A549 (cell line): ENCODE data around the gene DOCK10. TPM values are rescaled to one million over a fixed set of nuclear protein-coding genes. Genes with fewer than 3 reads are reported as not detected.

ENCODE experiments used
- ATAC-seq, 2 experiments: fragments of 200-7000 bp in 1 of 2; fragments of >200 bp in 1 of 2; cut with Nextera tagmentation in 1 of 2; cut with Tn5 transposase in 1 of 2; 3 replicates each; pipeline versions ENCODE4 v1.8.0 to v1.9.1; 2018 to 2020; ENCODE audit warnings: mild to moderate bottlenecking in 1 of 2, moderate library complexity in 1 of 2
- CTCF ChIA-PET: fragments of 300-600 bp; sonication (Branson Sonifier 250); formaldehyde crosslinking; extraction: SDS; loops from one replicate; lab custom pipeline; 2021; ENCODE audit warnings: antibody characterized with exemption, inconsistent platforms; lab: Yijun Ruan, JAX
- POLR2A ChIA-PET: fragments of 350-600 bp; formaldehyde crosslinking; extraction: SDS; loops from one replicate; lab custom pipeline; 2021; ENCODE audit warnings: antibody characterized with exemption, inconsistent platforms; lab: Yijun Ruan, JAX
- DNase-seq, 2 experiments: peaks; one replicate each; pipeline versions ENCODE4 v3.0.0 to v3.0.0-alpha.2; 2011 to 2016; ENCODE audit warnings: low read depth in 1 of 2, low spot score in 1 of 2
- FAIRE-seq: peaks from 2 replicates; lab custom pipeline; 2011; peaks lifted over from hg19 to GRCh38; lab: Jason Lieb, UNC
- H3K27ac ChIP-seq, 2 experiments: fragments of >200 bp; sonication (Bioruptor Twin); formaldehyde crosslinking; 3 replicates each; pipeline ENCODE4 v1.5.1; 2016 to 2017
- H3K4me1 ChIP-seq: fragments of >200 bp; sonication (Bioruptor Twin); formaldehyde crosslinking; 3 replicates; pipeline ENCODE4 v1.6.1; 2016
- H3K4me2 ChIP-seq: fragments of >200 bp; sonication (Bioruptor Twin); formaldehyde crosslinking; 3 replicates; pipeline ENCODE4 v1.6.1; 2016
- H3K4me3 ChIP-seq: fragments of >200 bp; sonication (Bioruptor Twin); formaldehyde crosslinking; 3 replicates; pipeline ENCODE4 v1.5.1; 2016
- H3K9me3 ChIP-seq: fragments of >200 bp; sonication (Bioruptor Twin); formaldehyde crosslinking; 3 replicates; pipeline ENCODE4 v1.6.1; 2016
- BCL3 ChIP-seq: fragments of >200 bp; sonication (Bioruptor Twin); formaldehyde crosslinking; IDR thresholded peaks from 3 replicates; pipeline ENCODE4 v1.6.1; 2016
- CBX2 ChIP-seq: fragments of 200-600 bp; sonication (generic); IDR thresholded peaks from 2 replicates; pipeline ENCODE4 v1.6.1; 2016; ENCODE audit warnings: low read depth, mild to moderate bottlenecking, borderline replicate concordance
- CBX8 ChIP-seq: fragments of 200-600 bp; sonication (generic); IDR thresholded peaks from 2 replicates; pipeline ENCODE4 v1.6.1; 2016
- CHD2 ChIP-seq: fragments of 150-350 bp; IDR thresholded peaks from 2 replicates; pipeline ENCODE4 v1.6.1; 2014; ENCODE audit warnings: low read length; ENCODE audit not compliant: partially characterized antibody
- CHD4 ChIP-seq: fragments of 200-600 bp; sonication (generic); IDR thresholded peaks from 2 replicates; pipeline ENCODE4 v1.6.1; 2016; ENCODE audit warnings: antibody characterized with exemption, mild to moderate bottlenecking, borderline replicate concordance
- EHF ChIP-seq: fragments of 250-450 bp; sonication (Bioruptor Pico); IDR thresholded peaks from 2 replicates; pipeline ENCODE4 v1.5.0; 2020; ENCODE audit warnings: mild to moderate bottlenecking
- EHMT2 ChIP-seq: fragments of 200-600 bp; sonication (generic); IDR thresholded peaks from 2 replicates; pipeline ENCODE4 v1.6.1; 2016; ENCODE audit warnings: antibody characterized with exemption, low read depth, mild to moderate bottlenecking, moderate library complexity
- ELK1 ChIP-seq: fragments of 150-350 bp; IDR thresholded peaks from 2 replicates; pipeline ENCODE4 v1.6.1; 2014; ENCODE audit warnings: low read depth, mild to moderate bottlenecking, low read length
- HMGXB4 ChIP-seq: fragments of 250-450 bp; sonication (Bioruptor Pico); IDR thresholded peaks from 2 replicates; pipeline ENCODE4 v1.5.0; 2021; ENCODE audit warnings: mild to moderate bottlenecking, moderate library complexity, borderline replicate concordance
- NPAS2 ChIP-seq: fragments of 250-450 bp; sonication (Bioruptor Pico); IDR thresholded peaks from 2 replicates; pipeline ENCODE4 v1.8.0; 2022; ENCODE audit warnings: mild to moderate bottlenecking, moderate library complexity, borderline replicate concordance
- PHF8 ChIP-seq: fragments of 200-600 bp; sonication (generic); IDR thresholded peaks from 2 replicates; pipeline ENCODE4 v1.6.1; 2016; ENCODE audit warnings: low read depth, mild to moderate bottlenecking, antibody characterized with exemption, moderate library complexity, borderline replicate concordance
- SMC3 ChIP-seq: fragments of >200 bp; sonication (Bioruptor Twin); formaldehyde crosslinking; IDR thresholded peaks from 3 replicates; pipeline ENCODE4 v1.6.1; 2018; ENCODE audit warnings: inconsistent platforms
- WGBS: methylation state at CpG from one replicate; pipeline ENCODE4 v1.1.6; 2017; ENCODE audit errors: missing lambda C conversion rate; 5-methylcytosine and 5-hydroxymethylcytosine counted together
- polyA plus RNA-seq, 4 experiments: library from polyadenylated mRNA; depleted of rRNA in 3 of 4; stranded (reverse); fragments of >200 nt; fragmentation: RNase III in 1 of 4; extraction: RNeasy Plus Mini Kit Qiagen cat#74134 plus additional on column Dnase treatment in 1 of 4; gene quantifications; 2 replicates in 3 of 4; 3 replicates in 1 of 4; pipeline ENCODE4 v1.2.3, GENCODE V29; 2011 to 2017

Gene DOCK10
- polyA plus RNA-seq, 2 of the 4 experiments (the other 2 are of a cell fraction), result 43.0 to 45.3 TPM

- Histone ChIP-seq H3K4me3 (no peak overlapping the region), H3K4me2 (no peak overlapping the region), H3K27ac (0 out of 6 replicates have a peak overlapping the region, but pooled peaks of 1 of the 2 experiments have one; percentile 3), H3K9me3 (no peaks in the 10 kb centered on the region), H3K4me1 (peaks cover 3% of the 10 kb centered on the region; the same call in 1 of the 3 replicates)
- ATAC-seq (peak in 1 of 2 experiments; percentile 30; a peak in 1 of 6 replicates), DNase-seq (no peak), FAIRE-seq (no peak)
- CTCF ChIA-PET, result interaction anchor here (0.5 kb wide), 1 partner anchor 173 kb away, joined by 3 read pairs; no protein-coding TSS in a partner anchor
- TF ChIP-seq CHD4 (no peak), EHF (CRISPR knock-in tag) (no peak), SMC3 (no peak)
- POLR2A ChIA-PET, result no interaction called here
- 45% methylated on average over 2 of the region's 2 CpGs for WGBS
Measured at GRCh38 chr2:224922142-224922727, 120.0 kb downstream of the DOCK10 start.

GRCh38 chr2:224919472-224920110 lies 122.7 kb downstream of the DOCK10 start:
- H3K4me1 ChIP-seq, result no peaks in the 10 kb centered on the region
- TF ChIP-seq NPAS2 (CRISPR knock-in tag) (no peak), PHF8 (no peak), HMGXB4 (CRISPR knock-in tag) (no peak), ELK1 (no peak), CHD2 (no peak), BCL3 (no peak), SMC3 (no peak), CBX2 (no peak), CBX8 (no peak)
- POLR2A ChIA-PET, result no interaction called here
- DNase-seq, result no peak
- H3K27ac ChIP-seq, result no peak overlapping the region
- ATAC-seq, result peak; percentile 19 to 50; a peak in 2 of 6 replicates
- CTCF ChIA-PET, result no interaction called here
- no peak overlapping the region for H3K4me3 ChIP-seq
- FAIRE-seq, result no peak
- no peak overlapping the region for H3K4me2 ChIP-seq
- WGBS, result 79% methylated on average over 8 of the region's 8 CpGs
- H3K9me3 ChIP-seq, result no peaks in the 10 kb centered on the region

- no peaks in the 10 kb centered on the region for H3K9me3 ChIP-seq
- no peak overlapping the region for H3K27ac ChIP-seq
- CTCF ChIA-PET, result no interaction called here
- POLR2A ChIA-PET, result no interaction called here
- H3K4me1 ChIP-seq, result no peaks in the 10 kb centered on the region
- no peak overlapping the region for H3K4me3 ChIP-seq
- ATAC-seq, result no peak
- 83% methylated on average over 4 of the region's 4 CpGs for WGBS
- no peak for TF ChIP-seq EHMT2
- no peak for TF ChIP-seq ELK1
- TF ChIP-seq, all 56 proteins: peak for 0
- no peak overlapping the region for H3K4me2 ChIP-seq
- FAIRE-seq (no peak), DNase-seq (no peak)
Measured at GRCh38 chr2:224918626-224919471, 123.4 kb downstream of the DOCK10 start.
